A549 (cell line): ENCODE results near the gene CBFA2T3. TPM values are rescaled to one million over a fixed set of nuclear protein-coding genes. Genes with fewer than 3 reads are reported as not detected.

ENCODE experiments used
- ATAC-seq, 2 experiments: fragments of 200-7000 bp in 1 of 2; fragments of >200 bp in 1 of 2; cut with Nextera tagmentation in 1 of 2; cut with Tn5 transposase in 1 of 2; 3 replicates each; pipeline versions ENCODE4 v1.8.0 to v1.9.1; 2018 to 2020; ENCODE audit warnings: mild to moderate bottlenecking in 1 of 2, moderate library complexity in 1 of 2
- CTCF ChIA-PET: fragments of 300-600 bp; sonication (Branson Sonifier 250); formaldehyde crosslinking; extraction: SDS; loops from one replicate; lab custom pipeline; 2021; ENCODE audit warnings: antibody characterized with exemption, inconsistent platforms; lab: Yijun Ruan, JAX
- POLR2A ChIA-PET: fragments of 350-600 bp; formaldehyde crosslinking; extraction: SDS; loops from one replicate; lab custom pipeline; 2021; ENCODE audit warnings: antibody characterized with exemption, inconsistent platforms; lab: Yijun Ruan, JAX
- DNase-seq, 2 experiments: peaks; one replicate each; pipeline versions ENCODE4 v3.0.0 to v3.0.0-alpha.2; 2011 to 2016; ENCODE audit warnings: low read depth in 1 of 2, low spot score in 1 of 2
- FAIRE-seq: peaks from 2 replicates; lab custom pipeline; 2011; peaks lifted over from hg19 to GRCh38; lab: Jason Lieb, UNC
- H3K27ac ChIP-seq, 2 experiments: fragments of >200 bp; sonication (Bioruptor Twin); formaldehyde crosslinking; 3 replicates each; pipeline ENCODE4 v1.5.1; 2016 to 2017
- H3K4me1 ChIP-seq: fragments of >200 bp; sonication (Bioruptor Twin); formaldehyde crosslinking; 3 replicates; pipeline ENCODE4 v1.6.1; 2016
- H3K4me2 ChIP-seq: fragments of >200 bp; sonication (Bioruptor Twin); formaldehyde crosslinking; 3 replicates; pipeline ENCODE4 v1.6.1; 2016
- H3K4me3 ChIP-seq: fragments of >200 bp; sonication (Bioruptor Twin); formaldehyde crosslinking; 3 replicates; pipeline ENCODE4 v1.5.1; 2016
- H3K9me3 ChIP-seq: fragments of >200 bp; sonication (Bioruptor Twin); formaldehyde crosslinking; 3 replicates; pipeline ENCODE4 v1.6.1; 2016
- ATOH8 ChIP-seq: fragments of 250-450 bp; sonication (Bioruptor Pico); IDR thresholded peaks from 2 replicates; pipeline ENCODE4 v1.5.0; 2020; ENCODE audit warnings: low read depth, mild to moderate bottlenecking, moderate library complexity
- BHLHE40 ChIP-seq: IDR thresholded peaks from 2 replicates; pipeline ENCODE4 v1.6.1; 2012; ENCODE audit warnings: low read depth, low read length, inconsistent platforms
- CBX8 ChIP-seq: fragments of 200-600 bp; sonication (generic); IDR thresholded peaks from 2 replicates; pipeline ENCODE4 v1.6.1; 2016
- CEBPB ChIP-seq, 2 experiments: fragments of >200 bp in 1 of 2; sonication (Bioruptor Twin) in 1 of 2; formaldehyde crosslinking in 1 of 2; IDR thresholded peaks; 2 replicates each; pipeline ENCODE4 v1.6.1; 2012 to 2016
- CHD2 ChIP-seq: fragments of 150-350 bp; IDR thresholded peaks from 2 replicates; pipeline ENCODE4 v1.6.1; 2014; ENCODE audit warnings: low read length; ENCODE audit not compliant: partially characterized antibody
- CTCF ChIP-seq: fragments of >200 bp; sonication (Bioruptor Twin); formaldehyde crosslinking; IDR thresholded peaks from 3 replicates; pipeline ENCODE4 v1.5.1; 2016
- E2F6 ChIP-seq: IDR thresholded peaks from 2 replicates; pipeline ENCODE4 v1.6.1; 2012; ENCODE audit warnings: low read depth, borderline replicate concordance
- EHF ChIP-seq: fragments of 250-450 bp; sonication (Bioruptor Pico); IDR thresholded peaks from 2 replicates; pipeline ENCODE4 v1.5.0; 2020; ENCODE audit warnings: mild to moderate bottlenecking
- EHMT2 ChIP-seq: fragments of 200-600 bp; sonication (generic); IDR thresholded peaks from 2 replicates; pipeline ENCODE4 v1.6.1; 2016; ENCODE audit warnings: antibody characterized with exemption, low read depth, mild to moderate bottlenecking, moderate library complexity
- GATA3 ChIP-seq: IDR thresholded peaks from 2 replicates; pipeline ENCODE4 v1.6.1; 2012; ENCODE audit warnings: borderline replicate concordance
- HDAC2 ChIP-seq: fragments of 200-600 bp; sonication (generic); IDR thresholded peaks from 2 replicates; pipeline ENCODE4 v1.6.1; 2016
- HOXB5 ChIP-seq: fragments of 250-450 bp; sonication (Bioruptor Pico); IDR thresholded peaks from 2 replicates; pipeline ENCODE4 v1.5.0; 2020; ENCODE audit warnings: mild to moderate bottlenecking, moderate library complexity
- JUNB ChIP-seq: fragments of >200 bp; sonication (Bioruptor Twin); formaldehyde crosslinking; IDR thresholded peaks from 2 replicates; pipeline ENCODE4 v1.6.1; 2016
- KDM1A ChIP-seq: fragments of 200-600 bp; sonication (generic); IDR thresholded peaks from 2 replicates; pipeline ENCODE4 v1.6.1; 2016; ENCODE audit warnings: low read depth, mild to moderate bottlenecking
- KDM5A ChIP-seq: fragments of 200-600 bp; sonication (generic); IDR thresholded peaks from 2 replicates; pipeline ENCODE4 v1.6.1; 2016; ENCODE audit warnings: antibody characterized with exemption, mild to moderate bottlenecking
- MAFK ChIP-seq: fragments of 450-650 bp; IDR thresholded peaks from 2 replicates; pipeline ENCODE4 v1.6.1; 2014; ENCODE audit not compliant: partially characterized antibody
- NFE2L2 ChIP-seq: fragments of 150-350 bp; conservative IDR thresholded peaks from 2 replicates; pipeline ENCODE4 v1.6.1; 2014; ENCODE audit warnings: low read length
- POLR2A ChIP-seq: IDR thresholded peaks from 2 replicates; pipeline ENCODE4 v1.6.1; 2012; ENCODE audit warnings: mild to moderate bottlenecking, low read length
- POLR2AphosphoS2 ChIP-seq: conservative IDR thresholded peaks from 2 replicates; pipeline ENCODE4 v1.6.1; 2012; ENCODE audit warnings: low read length, improper control_type of control experiment, inconsistent platforms
- RAD21 ChIP-seq, 2 experiments: fragments of >200 bp in 1 of 2; sonication (Bioruptor Twin) in 1 of 2; formaldehyde crosslinking in 1 of 2; IDR thresholded peaks in 1 of 2; conservative IDR thresholded peaks in 1 of 2; 2 replicates in 1 of 2; 3 replicates in 1 of 2; pipeline ENCODE4 v1.6.1; 2012 to 2018; ENCODE audit warnings: inconsistent platforms in 1 of 2
- RARB ChIP-seq: fragments of 250-450 bp; sonication (Bioruptor Pico); IDR thresholded peaks from 2 replicates; pipeline ENCODE4 v1.8.0; 2021; ENCODE audit warnings: mild to moderate bottlenecking, moderate library complexity
- RCOR1 ChIP-seq: fragments of 150-350 bp; IDR thresholded peaks from 2 replicates; pipeline ENCODE4 v1.6.1; 2014; ENCODE audit warnings: antibody characterized with exemption, low read length, low read depth
- RFX5 ChIP-seq: fragments of 450-650 bp; IDR thresholded peaks from 2 replicates; pipeline ENCODE4 v1.7.1; 2014; ENCODE audit warnings: antibody characterized with exemption, mild to moderate bottlenecking, moderate library complexity
- SMC3 ChIP-seq: fragments of >200 bp; sonication (Bioruptor Twin); formaldehyde crosslinking; IDR thresholded peaks from 3 replicates; pipeline ENCODE4 v1.6.1; 2018; ENCODE audit warnings: inconsistent platforms
- TFCP2L1 ChIP-seq: fragments of 250-450 bp; sonication (Bioruptor Pico); IDR thresholded peaks from 2 replicates; pipeline ENCODE4 v1.5.0; 2021; ENCODE audit warnings: mild to moderate bottlenecking
- USF2 ChIP-seq: fragments of 450-650 bp; IDR thresholded peaks from 2 replicates; pipeline ENCODE4 v1.6.1; 2014; ENCODE audit warnings: antibody characterized with exemption
- ZC3H11A ChIP-seq: fragments of 450-650 bp; IDR thresholded peaks from 2 replicates; pipeline ENCODE4 v1.6.1; 2014; ENCODE audit warnings: antibody characterized with exemption, mild to moderate bottlenecking
- ZFP36 ChIP-seq: fragments of 450-650 bp; IDR thresholded peaks from 2 replicates; pipeline ENCODE4 v1.6.1; 2014; ENCODE audit warnings: borderline replicate concordance; ENCODE audit not compliant: partially characterized antibody
- ZNF302 ChIP-seq: fragments of 250-450 bp; sonication (Bioruptor Pico); IDR thresholded peaks from 2 replicates; pipeline ENCODE4 v1.9.0; 2021; ENCODE audit warnings: inconsistent platforms, mild to moderate bottlenecking, moderate library complexity
- ZSCAN20 ChIP-seq: fragments of 250-450 bp; sonication (Bioruptor Pico); IDR thresholded peaks from 2 replicates; pipeline ENCODE4 v1.8.0; 2022; ENCODE audit warnings: mild to moderate bottlenecking, moderate library complexity
- WGBS: methylation state at CpG from one replicate; pipeline ENCODE4 v1.1.6; 2017; ENCODE audit errors: missing lambda C conversion rate; 5-methylcytosine and 5-hydroxymethylcytosine counted together
- polyA plus RNA-seq, 4 experiments: library from polyadenylated mRNA; depleted of rRNA in 3 of 4; stranded (reverse); fragments of >200 nt; fragmentation: RNase III in 1 of 4; extraction: RNeasy Plus Mini Kit Qiagen cat#74134 plus additional on column Dnase treatment in 1 of 4; gene quantifications; 2 replicates in 3 of 4; 3 replicates in 1 of 4; pipeline ENCODE4 v1.2.3, GENCODE V29; 2011 to 2017

The CBFA2T3 gene
- polyA plus RNA-seq, 2 of the 4 experiments (the other 2 are of a cell fraction), result 0.08 TPM; not detected in 1

GRCh38 chr16:88857728-88858339 lies 119.2 kb downstream of the CBFA2T3 start:
- CTCF ChIA-PET, result interaction anchor here (0.5 to 3.1 kb wide), 29 partner anchors 8 to 438 kb away, joined by 3 to 39 read pairs (median 4); partner anchors contain the start of genes ACSF3, APRT and PABPN1L
- DNase-seq (peak; percentile 73 to 96), ATAC-seq (peak; percentile 75 to 88), FAIRE-seq (no peak)
- 17% methylated on average over 12 of the region's 12 CpGs for WGBS
- Histone ChIP-seq H3K4me3 (peak overlapping the region; percentile 72), H3K4me2 (peak overlapping the region; percentile 82), H3K27ac (peak overlapping the region; percentile 82 to 92), H3K4me1 (peaks cover 19% of the 10 kb centered on the region), H3K9me3 (no peaks in the 10 kb centered on the region)
- POLR2A ChIA-PET, result interaction anchor here (0.5 to 2.1 kb wide), 4 partner anchors 30 to 472 kb away, joined by 3 to 33 read pairs (median 4); partner anchors contain the start of genes ACSF3 and APRT
- TF ChIP-seq SMC3 (peak; percentile 50), RARB (CRISPR knock-in tag) (no peak), RAD21 (conservative IDR thresholded peaks at IDR 0.05 in 1 of 2, IDR thresholded peaks at IDR 0.05 in 1 of 2) (peak; percentile 36 to 53; a peak in 3 of 5 replicates), ATOH8 (CRISPR knock-in tag) (no peak), CTCF (peak; percentile 63)

GRCh38 chr16:88856828-88857727 lies 119.9 kb downstream of the CBFA2T3 start, which contains the start of the genes GALNS and TRAPPC2L:
Gene GALNS (minus strand): TSS chr16:88856947. CDS start chr16:88856877, 70 bp downstream.
Gene TRAPPC2L (plus strand): TSS chr16:88857127. CDS start chr16:88857151, 24 bp downstream.
- peak within 1 kb of the TSS; percentile 72 for H3K4me3 ChIP-seq
- POLR2A ChIA-PET, result interaction anchor here (0.6 to 2.1 kb wide), 8 partner anchors 11 to 335 kb away, joined by 3 to 33 read pairs (median 3); partner anchors contain the start of genes ACSF3 and APRT
- WGBS, result 1% methylated on average over 48 of the region's 87 CpGs
- H3K4me2 ChIP-seq, result peak within 1 kb of the TSS; percentile 89
- H3K9me3 ChIP-seq, result no peaks in the 10 kb centered on the region
- peak; percentile 74 to 83 for ATAC-seq
- no peak for FAIRE-seq
- CTCF ChIA-PET, result interaction anchor here (0.5 to 3.1 kb wide), 25 partner anchors 8 to 359 kb away, joined by 3 to 39 read pairs (median 4); partner anchors contain the start of genes ACSF3, APRT and PABPN1L
- peak within 1 kb of the TSS; percentile 82 to 92 for H3K27ac ChIP-seq
- DNase-seq, result peak; percentile 91 to 97
- H3K4me1 ChIP-seq, result peaks cover 19% of the 10 kb centered on the region
- TF ChIP-seq EHMT2 (no peak), TFCP2L1 (0 out of 2 replicates have a peak, but pooled peaks have one; percentile 18), USF2 (peak; percentile 99), JUNB (no peak), CEBPB (IDR thresholded peaks at IDR 0.05) (no peak), ZFP36 (no peak), RAD21 (conservative IDR thresholded peaks at IDR 0.05 in 1 of 2, IDR thresholded peaks at IDR 0.05 in 1 of 2) (no peak), KDM5A (peak; percentile 96), POLR2A (peak; percentile 89), BHLHE40 (peak; percentile 76), GATA3 (no peak), KDM1A (no peak), HOXB5 (CRISPR knock-in tag) (no peak), E2F6 (no peak), ZSCAN20 (CRISPR knock-in tag) (no peak), ZNF302 (no peak), POLR2AphosphoS2 (no peak), RFX5 (no peak), CBX8 (no peak), ZC3H11A (no peak), ATOH8 (CRISPR knock-in tag) (no peak), MAFK (no peak), CHD2 (no peak), NFE2L2 (no peak), HDAC2 (0 out of 2 replicates have a peak, but pooled peaks have one; percentile 79), RCOR1 (no peak), EHF (no peak)
